ENCODE results near the gene CLDN6.

The CLDN6 gene

DNA sequence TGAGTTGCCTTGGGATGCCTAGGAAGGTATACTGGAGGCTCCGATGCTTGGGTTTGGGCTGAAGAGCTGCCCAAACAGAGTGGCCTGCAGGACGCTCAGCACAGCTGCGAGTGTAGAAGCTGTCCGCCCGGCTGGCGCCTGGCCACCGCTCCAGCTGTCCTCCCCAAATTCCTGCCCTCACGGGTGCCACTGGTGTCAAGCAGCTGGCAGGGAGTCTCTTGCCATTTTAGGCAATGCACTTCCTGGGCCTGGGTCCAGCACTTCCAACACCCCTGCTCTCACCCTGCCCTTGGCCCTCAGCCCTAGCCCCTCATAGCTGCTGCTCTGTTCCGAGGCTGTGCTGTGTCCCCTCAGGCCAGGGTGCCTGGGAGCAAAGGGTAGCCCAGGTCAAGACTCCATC is 32.5 kb downstream of the CLDN6 start:
- no peak for FAIRE-seq

DNA sequence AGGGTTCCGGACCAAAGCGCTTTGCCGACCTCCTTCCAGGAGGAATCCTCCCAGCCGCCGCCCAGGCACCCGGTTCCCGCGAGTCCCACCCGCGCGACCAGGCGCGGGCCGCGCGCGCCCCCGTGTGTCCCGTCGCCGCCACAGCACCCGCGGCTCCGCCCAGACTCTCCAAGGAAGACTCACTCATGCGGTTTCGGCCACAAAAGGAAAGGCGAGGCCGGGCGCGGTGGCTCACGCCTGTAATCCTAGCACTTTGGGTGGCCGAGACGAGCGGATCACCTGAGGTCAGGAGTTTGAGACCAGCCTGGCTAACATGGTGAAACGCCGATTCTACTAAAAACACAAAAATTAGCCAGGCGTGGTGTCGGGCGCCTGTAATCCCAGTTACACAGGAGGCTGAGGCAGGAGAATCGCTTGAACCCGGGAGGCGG is 34.3 kb downstream of the CLDN6 start:
- FAIRE-seq, result no peak

- FAIRE-seq, result no peak
These were observed 35.6 kb downstream of the CLDN6 start for GRCh38 chr16:2982402-2982801.

DNA sequence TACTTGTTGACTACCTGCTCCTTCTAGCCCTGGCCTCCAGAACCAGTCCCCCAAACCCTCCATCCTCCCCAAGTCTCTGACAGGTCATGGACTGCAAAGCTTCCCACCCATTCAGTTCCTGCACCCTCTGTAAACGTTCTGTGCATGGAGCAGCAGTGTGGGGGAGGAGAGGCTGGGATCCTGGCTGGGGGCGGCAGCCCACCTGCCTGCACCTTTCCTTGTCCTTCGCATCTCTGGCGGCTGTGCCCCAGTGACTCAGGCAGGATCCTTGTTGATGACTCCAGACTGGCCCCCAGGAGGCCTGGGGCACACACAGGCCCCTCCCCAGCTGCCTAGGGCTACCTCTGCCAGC is 36.1 kb downstream of the CLDN6 start:
- FAIRE-seq, result no peak

GRCh38 chr16:2981177-2981898 is 36.6 kb downstream of the CLDN6 start:
- no peak for FAIRE-seq

DNA sequence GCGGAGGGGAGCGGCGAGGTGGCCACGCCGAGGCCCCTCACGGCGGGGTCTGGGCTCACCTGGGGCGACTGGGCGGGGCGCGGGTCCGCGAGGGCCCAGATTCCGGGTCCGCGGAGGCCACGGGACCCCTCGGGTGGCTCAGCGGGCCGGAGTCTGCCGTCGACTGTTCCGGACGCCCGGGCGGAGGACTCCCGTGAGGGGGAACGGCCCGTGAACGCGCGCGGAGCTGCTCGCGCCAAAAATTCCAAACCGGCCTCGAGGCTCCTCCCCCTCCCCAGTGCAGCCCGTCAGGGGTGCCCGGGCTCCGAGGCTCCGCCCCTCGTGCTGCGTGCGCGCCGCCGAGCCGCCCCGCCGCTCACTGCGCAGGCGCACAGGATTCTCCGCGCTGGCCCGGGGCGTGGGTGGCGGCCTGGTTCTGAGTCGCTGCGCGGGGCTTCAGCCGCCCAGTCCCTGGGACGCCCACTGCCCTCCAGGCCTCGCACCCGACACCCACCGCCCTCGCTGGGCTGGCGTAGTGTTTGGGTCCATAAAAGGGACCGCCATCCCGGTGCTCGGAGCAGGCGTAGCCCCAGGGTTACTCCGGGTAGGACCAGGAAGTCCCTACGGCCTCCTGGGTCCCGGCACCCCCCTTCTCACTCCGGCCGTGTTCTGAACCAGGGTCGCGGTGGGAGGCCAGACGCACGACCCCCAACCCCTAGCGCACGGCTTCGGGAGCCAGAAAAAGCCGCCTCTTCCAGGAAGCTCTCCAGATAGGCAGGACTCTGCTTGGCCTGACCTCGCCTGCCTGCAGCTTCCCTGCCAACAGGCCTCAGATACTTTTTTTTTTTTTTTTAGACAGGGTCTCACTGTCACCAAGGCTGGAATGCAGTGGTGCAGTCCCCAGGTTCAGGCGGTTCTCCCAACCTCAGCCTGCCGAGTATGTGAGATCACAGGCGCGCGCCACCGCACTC is 37.5 kb downstream of the CLDN6 start, which contains the start of gene PKMYT1:
Gene PKMYT1, minus strand, starts transcription at position 220 of the 950 bp plus-strand sequence. CDS start 789 bp downstream, outside the sequence.
- no peak for FAIRE-seq

GRCh38 chr16:2979669-2980226 is 38.2 kb downstream of the CLDN6 start:
- FAIRE-seq, result no peak

DNA sequence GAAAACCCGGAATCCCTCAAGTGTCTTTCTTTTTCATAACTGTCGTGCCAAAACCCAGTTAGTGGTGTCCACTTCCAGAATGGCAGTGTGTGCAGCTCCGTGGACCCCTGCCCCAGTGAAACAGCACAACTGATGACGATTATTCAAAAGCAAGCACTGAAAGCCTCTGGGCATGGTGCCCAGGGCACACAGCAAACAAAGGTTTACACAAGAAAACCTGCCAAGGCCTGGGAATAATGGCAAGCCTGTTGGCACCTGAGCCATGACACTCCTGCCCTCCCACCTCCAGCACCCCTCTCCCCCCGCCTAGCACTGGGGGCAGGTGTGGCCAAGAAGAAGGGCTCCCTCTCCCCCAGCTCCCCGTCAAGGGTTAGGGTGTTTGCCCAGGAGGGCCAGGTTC is 40.5 kb downstream of the CLDN6 start:
- no peak for FAIRE-seq

GRCh38 chr16:2976673-2977072 is 41.3 kb downstream of the CLDN6 start:
- no peak for FAIRE-seq

DNA sequence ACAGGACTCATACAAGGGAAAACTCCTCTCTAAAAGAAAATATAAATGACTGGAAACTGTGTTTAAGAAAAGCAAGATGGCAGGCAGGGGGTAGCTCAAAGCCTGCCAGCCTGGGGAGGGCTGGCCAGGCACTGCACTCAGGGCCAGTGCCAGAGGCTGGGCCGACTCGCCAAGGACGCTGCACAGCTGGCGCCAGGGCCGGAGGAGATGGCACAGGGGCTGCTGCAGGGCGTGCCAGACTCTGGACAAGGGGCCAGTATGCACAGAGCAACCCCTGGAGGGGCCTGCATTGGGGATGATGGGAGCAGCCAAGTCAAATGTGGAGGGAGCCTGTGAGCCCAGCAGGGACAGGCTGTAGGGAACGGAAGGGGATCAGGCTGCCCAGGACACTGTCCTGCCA is 41.8 kb downstream of the CLDN6 start:
- no peak for FAIRE-seq

GRCh38 chr16:2975161-2975795 is 42.7 kb downstream of the CLDN6 start:
- no peak for FAIRE-seq

DNA sequence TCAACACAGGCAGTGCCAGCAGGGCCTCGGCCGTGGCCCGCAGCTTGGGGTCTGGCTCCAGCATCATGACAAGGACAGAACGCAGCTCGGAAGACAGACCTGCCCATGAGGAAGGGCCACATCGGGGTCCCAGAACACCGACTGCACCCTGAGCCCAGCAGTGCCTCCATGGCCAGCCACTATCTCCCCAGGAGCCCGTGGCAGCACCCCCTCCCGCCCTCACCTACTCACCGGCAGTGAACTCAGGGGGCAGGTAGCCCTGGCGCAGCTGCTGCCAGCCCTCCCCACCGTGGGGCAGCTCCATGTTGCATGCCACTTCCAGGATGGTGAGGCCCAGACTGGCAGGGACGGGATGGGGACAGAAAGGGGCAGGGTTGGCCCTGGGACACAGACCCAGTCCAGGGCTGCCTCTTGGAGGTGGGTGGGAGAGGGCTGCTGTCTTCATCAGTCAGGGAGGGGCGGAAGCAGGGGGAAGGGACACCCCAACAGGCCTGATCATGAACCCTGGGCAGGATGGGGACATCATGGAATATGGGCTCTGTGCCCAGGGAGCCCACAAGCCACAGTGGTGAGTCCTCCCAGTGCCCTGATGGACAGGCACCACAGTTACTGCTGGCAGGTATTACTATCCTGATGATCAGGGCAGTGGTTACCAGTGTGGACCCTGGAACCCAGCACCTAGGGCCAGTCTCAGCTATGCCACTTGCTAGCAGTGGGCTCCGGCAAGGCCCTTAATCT is 43.5 kb downstream of the CLDN6 start:
- FAIRE-seq, result no peak

GRCh38 chr16:2973605-2974318 is 44.2 kb downstream of the CLDN6 start:
- no peak for FAIRE-seq

- FAIRE-seq, result no peak
These were observed 44.9 kb downstream of the CLDN6 start for GRCh38 chr16:2973093-2973492.

DNA sequence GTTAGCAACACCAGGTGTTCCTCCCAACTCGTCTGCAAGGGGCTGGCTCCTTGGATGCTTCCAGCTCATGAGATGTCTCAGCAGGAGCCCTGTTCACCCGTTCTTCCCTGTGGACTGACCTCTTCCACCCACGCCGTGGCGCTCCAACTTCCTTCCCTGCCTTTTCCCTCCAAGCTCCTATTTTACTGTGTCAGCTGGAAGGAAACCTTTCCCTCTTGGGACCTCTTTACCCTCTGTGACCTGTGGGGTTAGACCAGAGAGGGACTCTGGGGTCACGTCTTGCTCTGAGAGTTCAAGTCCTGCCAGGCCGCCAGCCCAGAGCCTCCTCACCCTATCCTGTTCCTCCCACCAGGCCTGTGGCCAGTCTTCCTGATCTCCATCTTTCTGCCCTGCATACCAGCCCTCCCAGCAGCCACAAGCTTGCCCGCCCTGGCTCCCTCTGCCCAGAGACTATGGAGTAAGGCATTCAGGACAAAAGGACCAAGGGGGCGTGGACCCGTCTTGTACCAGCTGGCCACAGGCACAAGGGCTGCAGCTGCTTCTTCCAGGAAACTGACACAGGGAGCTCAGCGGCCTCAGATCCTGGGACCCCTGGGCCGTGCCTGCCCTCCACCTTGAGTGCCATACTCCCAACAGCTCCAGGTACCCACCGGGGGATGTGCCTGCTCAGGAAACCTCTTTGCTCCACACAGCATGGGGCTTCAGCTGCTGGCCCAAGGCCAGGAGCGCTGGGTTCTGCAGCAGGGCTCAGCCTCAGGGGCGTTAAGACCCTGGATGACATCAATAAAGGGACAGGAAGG is 45.8 kb downstream of the CLDN6 start:
- FAIRE-seq, result no peak

GRCh38 chr16:2971134-2971984 is 46.6 kb downstream of the CLDN6 start:
- no peak for FAIRE-seq

DNA sequence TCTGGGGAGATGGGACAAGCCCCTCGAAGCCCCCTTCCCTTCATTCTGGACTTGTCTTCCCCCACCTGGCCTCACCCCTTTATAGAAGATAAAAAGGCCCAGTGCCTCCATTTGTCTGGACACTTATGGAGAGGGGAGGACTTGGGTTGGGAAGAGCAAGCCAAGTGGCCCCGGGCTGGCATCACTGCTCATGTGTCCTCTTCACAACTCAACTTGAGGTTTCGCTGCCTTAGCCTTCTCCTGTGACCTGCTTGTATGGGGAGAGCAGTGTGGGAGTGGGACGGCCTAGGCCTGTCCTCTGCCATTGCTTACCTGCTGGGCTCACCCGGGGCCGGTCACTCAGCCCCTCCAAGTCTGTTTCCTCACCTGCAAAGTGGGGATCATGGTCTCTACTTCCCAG is 47.4 kb downstream of the CLDN6 start:
- FAIRE-seq, result no peak

DNA sequence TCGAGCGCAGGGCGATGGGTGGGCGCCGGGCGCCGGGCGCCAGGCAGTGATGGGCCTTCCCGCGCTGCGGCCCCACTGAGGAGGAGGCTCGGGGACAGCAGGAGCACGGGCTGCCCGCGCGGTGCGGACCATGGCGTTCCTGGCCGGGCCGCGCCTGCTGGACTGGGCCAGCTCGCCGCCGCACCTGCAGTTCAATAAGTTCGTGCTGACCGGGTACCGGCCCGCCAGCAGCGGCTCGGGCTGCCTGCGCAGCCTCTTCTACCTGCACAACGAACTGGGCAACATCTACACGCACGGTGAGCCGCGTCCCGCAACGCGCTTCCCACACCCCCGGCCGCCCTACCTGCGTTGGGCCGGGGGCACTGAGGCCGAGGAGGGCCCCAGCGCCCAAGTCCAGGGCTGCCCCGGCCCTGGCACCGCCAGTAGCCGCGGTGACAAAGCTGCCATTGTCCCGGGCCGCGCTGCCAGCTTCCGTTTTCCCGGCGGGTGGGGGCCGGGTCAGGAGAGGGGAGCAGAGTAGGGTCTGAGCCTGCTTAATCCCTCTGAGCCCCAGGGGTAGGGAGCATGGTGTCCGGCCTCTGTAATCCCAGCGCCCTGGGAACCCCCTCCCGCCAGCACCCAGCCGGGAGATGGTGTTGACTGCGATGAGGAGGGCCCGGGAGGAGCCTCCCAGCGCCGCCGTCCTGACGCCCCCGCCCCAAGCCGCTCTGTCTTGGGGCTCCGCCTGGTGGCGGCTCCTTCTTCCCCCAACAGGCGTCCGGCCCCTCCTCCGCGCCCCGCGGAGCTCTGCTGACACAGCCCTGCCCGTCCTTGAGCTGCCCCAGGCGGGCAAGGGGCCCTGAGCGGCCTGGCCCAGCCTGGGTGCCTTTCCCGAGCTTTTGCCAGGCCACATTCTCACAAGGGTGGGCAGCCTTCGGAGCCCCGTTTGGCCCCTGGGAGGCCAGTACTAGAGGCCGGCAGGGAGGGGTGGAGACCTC is 48.1 kb downstream of the CLDN6 start:
- FAIRE-seq, result no peak

Data from endometrium (tissue), 2 donors.